Caki2 (cell line): ENCODE results near the gene MPIG6B. TPM values are rescaled to one million over a fixed set of nuclear protein-coding genes. Genes with fewer than 3 reads are reported as not detected.
"Not testable (repeated sequence)": the region's sequence is repeated elsewhere in the genome, so short reads cannot be mapped to it uniquely, and the experiment has no call there.

Experiments used
- DNase-seq: peaks from one replicate; pipeline ENCODE4 v3.0.0-alpha.2; 2015; ENCODE audit warnings: low read depth
- in situ Hi-C: cut with HindIII; loops from 2 replicates; pipeline ENCODE4 v1.10.0; 2016; ENCODE audit warnings: low sequenced_read_pairs, low pct_unique_long_range_greater_than_20kb, mixed read lengths
- total RNA-seq: library from RNA; depleted of rRNA; stranded (reverse); fragments of >200 nt; shearing (Covaris generic); gene quantifications from 2 replicates; pipeline ENCODE4 v1.2.3, GENCODE V29; 2014; ENCODE audit warnings: low replicate concordance

The MPIG6B gene
- total RNA-seq, 1 experiment from 2014 or later, result not detected

DNA sequence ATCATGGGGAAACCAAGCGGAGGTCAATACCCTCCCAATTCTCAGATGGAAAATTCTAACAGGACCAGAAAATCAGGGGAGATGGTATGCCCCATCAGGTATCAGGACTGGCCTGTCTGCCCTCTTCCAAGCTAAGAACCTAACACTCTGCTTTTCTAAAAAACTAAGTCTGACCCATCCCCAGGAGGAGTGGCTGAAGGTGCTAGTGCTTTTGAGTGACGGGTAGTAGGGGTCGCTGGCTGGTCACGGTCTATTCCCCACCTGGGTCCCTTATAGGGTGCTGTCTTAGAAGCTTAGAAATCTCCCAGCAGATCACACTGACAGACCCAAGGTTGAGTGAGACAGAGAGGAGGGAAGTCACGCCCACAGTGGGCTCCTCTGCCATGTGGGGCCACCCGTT lies 29.6 kb upstream of the MPIG6B start:
- DNase-seq, result no peak
- in situ Hi-C loops, result no loop called here

DNA sequence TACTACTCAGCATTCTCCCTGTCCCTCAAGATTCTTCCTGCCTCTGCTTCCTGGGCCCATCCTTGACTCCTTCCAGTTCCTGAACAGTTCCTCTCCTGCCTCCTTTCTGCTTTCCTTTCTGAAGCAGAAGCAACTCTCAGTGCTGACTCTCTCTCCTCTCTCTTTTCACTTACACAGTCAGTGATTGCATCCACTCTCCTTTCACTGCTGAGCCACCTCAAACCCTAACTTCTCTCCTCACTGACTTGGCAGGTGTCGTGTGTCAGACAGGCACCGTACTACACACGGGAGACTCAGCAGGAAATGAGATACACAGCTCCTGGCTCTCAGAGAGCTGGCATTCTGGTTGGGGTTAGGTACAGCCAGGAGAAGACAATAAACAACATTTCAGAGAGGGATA lies 25.6 kb upstream of the MPIG6B start:
- DNase-seq, result no peak
- in situ Hi-C loops, result no loop called here

DNA sequence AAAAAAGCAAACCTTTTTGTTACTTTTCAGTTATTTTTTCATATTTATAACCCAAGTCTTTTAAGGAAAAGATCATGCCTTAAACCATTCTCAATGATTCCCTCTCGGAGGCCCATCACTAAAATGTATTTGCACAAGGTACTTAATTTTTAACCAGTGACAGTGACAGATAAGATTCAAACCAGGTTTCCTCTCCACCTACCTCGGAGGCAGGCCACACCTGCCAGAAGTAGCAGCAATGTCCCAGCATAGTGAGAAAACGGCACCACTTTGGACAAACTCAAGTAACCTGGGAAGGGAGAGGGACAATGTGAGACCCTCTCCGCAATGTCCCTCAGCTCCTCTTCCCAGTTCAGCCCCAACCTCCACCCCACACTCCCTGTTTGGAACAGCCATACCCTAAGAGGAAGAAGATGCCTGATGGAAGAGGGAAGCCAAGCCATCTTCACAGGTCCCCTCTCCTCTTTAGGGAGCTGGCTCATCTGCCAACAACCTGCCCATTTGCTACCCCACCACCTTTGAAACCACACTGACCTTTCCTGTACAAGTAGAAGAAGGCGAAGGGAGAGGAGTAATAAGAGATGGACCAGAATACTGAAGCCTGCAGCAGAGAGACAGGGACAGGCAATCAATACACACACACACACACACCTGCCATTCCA lies 22.3 kb upstream of the MPIG6B start:
- DNase-seq, result no peak
- in situ Hi-C loops, result no loop called here

DNA sequence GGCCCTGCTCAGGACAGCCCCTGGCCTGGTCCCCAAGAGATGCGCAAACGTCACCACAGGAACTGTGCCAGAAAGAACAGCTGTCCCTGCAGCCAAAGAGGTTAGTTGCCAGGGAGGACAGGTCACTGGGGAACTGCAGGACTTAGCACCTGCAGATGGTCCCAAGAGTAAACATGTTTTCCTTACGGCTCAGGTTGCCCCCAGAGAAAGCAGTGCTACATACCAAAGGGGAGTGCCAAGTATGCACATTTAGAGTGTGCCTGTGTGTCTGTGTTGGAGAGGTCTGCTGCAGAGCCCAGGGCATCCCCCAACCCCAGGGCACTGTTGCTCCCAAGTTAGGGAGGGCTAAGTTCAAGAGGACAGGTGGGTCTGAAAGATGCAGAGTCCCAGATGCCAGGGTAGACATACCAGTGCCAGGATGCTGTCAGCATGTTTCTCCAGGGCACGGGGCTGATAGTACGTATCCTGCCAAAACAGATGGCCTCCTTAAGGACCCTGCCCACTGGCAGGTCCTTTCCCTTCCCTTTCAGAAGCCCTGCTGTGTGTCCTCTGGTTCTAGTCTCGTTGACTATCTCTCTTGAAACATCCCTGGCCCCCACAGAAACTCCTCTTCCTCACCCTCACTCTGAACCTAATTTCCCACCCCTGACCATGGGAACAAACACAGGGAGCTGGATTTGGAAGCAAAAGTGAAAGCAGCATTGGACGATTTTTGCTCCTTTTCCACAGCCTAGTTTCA lies 21.3 kb upstream of the MPIG6B start:
- DNase-seq, result no peak
- in situ Hi-C loops, result no loop called here

DNA sequence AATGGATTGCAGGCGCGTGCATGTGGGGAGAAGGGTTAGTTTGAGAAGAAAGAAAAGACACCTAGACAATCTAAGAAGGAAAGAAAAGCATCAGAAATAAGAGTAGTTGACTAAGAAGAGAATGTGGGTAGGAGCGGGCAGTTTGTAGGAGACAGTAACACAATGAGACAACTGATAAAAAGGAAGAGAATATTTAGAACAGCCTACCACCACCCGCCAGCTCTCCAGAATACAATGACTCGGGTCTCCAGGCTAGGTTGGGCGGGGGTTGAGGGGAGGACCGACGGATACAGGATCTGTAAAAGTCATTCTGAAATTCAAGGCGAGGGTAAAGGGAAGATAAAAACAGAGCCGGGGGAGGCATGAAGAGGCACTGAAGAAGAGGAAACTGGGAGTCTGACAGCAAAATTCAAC lies 20.8 kb upstream of the MPIG6B start:
- no peak for DNase-seq
- in situ Hi-C loops, result no loop called here

DNA sequence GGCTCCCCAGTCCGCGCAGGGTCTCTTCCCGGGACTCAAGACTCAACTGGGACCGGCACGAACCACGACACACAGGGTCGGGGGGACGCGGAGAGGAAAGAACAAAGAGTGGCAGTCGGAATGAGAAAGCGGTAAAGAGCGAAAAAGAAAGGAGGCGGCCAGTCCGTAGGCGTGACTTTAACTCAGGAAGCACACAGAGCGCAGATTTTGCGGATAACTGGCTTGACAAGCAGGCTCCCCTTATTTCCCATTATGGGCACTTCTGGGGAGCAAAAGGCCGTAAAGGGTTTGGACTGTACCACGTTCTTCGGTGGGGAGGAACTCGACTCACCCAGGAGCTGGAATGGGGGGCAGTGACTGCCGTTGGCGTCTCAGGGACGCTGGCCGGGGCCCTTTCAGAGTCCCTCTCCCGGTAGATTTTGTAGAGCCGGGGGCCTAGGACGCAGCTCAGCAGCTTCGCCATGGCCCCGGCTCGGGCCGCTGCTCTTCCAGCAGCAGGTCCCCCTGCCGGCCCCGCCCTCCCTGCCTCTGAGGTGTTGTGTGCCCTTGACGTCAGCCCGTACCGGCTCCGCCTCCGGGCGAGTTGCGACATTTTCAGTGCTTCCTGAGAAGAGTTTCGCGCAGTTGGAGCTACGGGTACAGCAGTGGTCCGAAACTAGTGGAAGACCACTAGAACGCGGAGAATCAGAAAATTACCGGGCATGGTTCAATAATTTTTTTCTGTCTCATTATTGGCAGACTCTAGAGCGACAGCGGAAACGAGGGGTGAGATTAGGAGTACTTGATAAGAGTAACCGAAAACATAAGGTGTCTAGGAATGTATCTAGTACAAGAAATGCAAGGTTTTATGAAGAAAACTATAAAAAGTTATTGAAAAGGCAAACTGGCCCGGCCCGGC lies 20.1 kb upstream of the MPIG6B start, which contains the start of gene ABHD16A:
Gene ABHD16A (minus strand): TSS at position 506 of the 898 bp plus-strand sequence. CDS start 43 bp downstream, at position 463.
- in situ Hi-C loops, result no loop called here
- DNase-seq, result peak; percentile 94

DNA sequence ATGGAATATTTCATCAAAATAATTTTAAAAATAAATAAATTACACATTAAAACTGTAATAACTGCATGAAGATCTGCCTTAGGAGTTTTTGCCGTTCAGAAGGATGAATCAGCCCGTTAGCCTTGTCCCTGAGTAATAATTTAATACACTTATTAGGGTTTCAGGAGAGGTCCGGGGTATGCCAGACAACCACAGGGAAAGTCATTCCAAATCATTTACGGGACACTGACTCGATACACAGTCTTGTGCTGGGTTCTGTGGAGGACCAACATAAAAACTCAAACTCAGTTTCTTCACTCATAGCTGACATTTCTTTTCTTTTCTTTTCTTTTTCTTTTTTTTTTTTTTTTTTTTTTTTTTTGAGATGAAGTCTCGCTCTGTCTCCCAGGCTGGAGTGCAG lies 17.2 kb upstream of the MPIG6B start:
- in situ Hi-C loops, result no loop called here
- no peak for DNase-seq

DNA sequence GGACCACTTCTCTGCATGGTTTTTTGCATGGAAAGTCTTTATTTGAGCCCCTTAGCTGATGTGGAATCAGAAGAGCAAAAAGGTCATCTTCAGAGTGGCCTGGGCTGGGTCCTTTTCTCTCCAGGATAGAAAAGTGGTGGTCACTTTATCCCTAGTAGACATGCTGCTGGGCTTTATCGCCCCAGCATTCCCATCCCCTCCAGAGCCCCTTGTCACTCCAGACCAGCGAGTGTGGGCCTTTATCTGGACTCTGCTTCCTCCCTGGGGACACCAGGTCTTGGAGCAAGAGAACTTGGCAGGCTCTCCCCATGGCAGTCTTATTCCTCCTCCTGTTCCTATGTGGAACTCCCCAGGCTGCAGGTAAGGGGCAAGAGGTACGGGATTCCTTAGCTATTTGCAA lies 16.6 kb upstream of the MPIG6B start, which contains the start of gene LY6G6F:
Gene LY6G6F (plus strand): TSS at position 268 of the 400 bp plus-strand sequence. CDS start 41 bp downstream, at position 309.
- no peak for DNase-seq
- in situ Hi-C loops, result no loop called here

DNA sequence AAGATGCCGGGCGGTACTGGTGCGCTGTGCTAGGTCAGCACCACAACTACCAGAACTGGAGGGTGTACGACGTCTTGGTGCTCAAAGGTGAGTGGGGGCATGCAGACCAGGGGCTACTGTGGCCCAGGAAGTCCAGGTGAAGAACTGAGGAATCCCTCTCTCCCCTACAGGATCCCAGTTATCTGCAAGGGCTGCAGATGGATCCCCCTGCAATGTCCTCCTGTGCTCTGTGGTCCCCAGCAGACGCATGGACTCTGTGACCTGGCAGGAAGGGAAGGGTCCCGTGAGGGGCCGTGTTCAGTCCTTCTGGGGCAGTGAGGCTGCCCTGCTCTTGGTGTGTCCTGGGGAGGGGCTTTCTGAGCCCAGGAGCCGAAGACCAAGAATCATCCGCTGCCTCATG lies 15.5 kb upstream of the MPIG6B start:
- in situ Hi-C loops, result no loop called here
- DNase-seq, result no peak

DNA sequence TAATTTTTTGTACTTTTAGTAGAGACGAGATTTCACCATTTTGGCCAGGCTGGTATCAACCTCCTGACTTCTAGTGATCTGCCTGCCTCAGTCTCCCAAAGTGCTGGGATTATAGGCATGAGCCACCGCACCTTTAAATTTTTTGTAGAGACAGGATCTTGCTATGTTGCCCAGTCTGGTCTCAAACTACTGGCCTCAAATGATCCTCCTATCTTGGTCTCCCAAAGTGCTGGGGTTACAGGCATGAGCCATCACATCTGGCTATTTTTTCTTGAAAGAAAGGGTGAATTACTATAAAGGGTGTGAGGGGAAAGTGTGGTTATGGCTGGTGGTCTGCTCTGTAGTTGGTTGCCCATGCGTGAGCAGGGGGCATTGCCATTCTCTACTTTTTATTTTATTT lies 14.9 kb upstream of the MPIG6B start:
- in situ Hi-C loops, result no loop called here
- no peak for DNase-seq

DNA sequence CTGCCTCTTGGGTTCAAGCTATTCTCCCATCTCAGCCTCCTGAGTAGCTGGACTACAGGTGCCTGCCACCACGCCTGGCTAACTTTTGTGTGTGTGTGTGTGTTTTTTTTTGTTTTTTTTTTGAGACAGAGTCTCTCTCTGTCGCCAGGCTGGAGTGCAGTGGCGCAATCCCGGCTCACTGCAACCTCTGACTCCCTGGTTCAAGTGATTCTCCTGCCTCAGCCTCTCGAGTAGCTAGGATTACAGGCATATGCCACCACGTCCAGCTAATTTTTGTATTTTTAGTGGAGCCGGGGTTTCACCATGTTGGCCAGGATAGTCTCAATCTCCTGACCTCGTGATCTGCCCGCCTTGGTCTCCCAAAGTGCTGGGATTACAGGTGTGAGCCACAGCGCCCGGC lies 14.0 kb upstream of the MPIG6B start:
- DNase-seq, in situ Hi-C loops: not testable (repeated sequence)

DNA sequence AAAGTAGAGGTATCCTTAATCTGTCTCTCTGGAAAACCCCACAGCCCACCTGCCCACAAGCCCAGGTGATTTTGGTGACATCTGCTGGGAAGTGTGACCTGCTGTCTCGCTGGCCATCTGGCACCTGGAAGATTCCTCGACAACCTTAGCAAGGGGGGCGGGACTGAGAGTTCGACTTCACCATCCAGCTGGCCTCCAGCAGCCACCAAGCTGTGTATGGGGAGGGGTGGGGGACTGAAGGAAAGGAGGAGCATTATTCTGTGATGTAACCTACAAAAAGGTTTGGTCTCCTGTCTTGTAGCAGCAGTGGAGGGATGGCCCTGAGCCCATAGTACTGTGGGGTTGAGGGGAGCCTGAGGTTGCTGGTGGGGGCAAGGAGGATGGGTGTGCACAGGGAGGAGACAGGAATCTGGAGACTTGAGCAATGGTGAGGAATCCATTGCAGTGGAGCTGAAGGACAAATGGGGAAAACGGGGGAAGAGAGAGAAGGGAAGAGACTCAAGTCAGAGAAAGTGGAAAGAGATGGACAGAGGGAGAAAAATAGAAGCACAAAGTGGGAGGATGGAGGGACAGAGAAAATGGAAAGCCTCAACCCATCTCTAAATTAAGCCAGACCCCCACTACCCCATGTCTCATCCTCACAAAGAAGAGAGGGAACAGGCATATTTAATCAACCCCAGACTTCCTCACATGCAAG lies 12.5 kb upstream of the MPIG6B start:
- in situ Hi-C loops, result no loop called here
- DNase-seq, result no peak

DNA sequence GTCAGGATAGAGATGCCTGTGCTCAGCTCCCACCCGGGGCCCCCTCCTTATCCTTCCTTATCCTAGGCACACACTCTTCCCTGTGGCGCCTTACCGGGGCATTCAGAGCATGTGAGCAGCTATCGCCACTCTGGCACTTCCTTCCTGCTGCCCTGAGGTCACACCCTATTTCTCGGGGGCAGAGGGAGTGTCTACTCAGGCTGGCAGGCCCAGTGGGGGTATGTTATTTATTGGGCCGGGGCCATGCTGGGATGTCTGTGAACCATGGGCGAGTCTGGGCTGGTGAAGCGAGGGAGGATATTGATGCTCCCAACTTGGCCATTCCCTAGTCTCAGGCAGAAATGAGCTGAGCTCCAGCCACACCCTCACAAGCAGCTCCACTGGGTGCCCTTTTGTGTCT lies 11.9 kb upstream of the MPIG6B start:
- in situ Hi-C loops, result no loop called here
- no peak for DNase-seq

DNA sequence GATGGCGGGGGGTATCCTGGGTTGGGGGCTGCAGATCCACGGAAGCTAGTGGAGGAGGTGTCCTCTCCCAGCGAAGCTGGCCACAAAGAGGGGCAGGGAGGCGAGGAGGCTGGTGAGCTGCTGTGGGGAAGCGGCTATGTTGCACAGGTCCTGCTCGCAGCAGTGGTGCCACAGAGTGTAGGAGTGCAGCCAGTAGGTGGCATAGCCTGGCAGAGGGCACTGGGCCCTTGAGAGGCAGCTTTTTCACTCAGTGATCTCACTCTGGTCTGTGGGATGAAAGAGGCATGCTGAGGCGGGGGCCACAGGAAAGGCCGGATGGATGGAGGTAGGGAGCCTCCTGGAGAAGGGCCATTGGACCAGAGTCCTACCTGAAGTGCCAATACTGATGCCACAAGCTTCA lies 10.9 kb upstream of the MPIG6B start:
- in situ Hi-C loops, result no loop called here
- DNase-seq, result no peak

DNA sequence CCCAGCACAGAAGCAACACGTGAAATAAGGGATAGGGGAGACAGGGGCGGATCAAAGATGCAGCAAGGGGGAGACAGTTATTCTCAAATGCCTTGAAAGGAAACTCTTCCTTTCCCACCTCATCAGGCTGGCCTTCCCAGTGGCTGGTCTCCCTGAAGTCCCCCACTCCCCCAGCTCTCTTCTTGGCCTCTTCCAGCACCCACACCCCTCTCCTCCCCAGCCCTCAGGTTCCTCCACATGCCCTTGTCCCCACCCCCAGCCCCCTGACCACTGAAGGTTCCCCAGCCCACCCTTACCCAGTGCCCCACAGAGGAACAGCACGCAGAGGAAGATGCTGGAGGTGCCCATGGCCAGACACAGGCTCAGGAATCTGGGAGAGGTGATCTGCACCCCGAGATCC lies 9.7 kb upstream of the MPIG6B start:
- DNase-seq, result no peak
- in situ Hi-C loops, result no loop called here

DNA sequence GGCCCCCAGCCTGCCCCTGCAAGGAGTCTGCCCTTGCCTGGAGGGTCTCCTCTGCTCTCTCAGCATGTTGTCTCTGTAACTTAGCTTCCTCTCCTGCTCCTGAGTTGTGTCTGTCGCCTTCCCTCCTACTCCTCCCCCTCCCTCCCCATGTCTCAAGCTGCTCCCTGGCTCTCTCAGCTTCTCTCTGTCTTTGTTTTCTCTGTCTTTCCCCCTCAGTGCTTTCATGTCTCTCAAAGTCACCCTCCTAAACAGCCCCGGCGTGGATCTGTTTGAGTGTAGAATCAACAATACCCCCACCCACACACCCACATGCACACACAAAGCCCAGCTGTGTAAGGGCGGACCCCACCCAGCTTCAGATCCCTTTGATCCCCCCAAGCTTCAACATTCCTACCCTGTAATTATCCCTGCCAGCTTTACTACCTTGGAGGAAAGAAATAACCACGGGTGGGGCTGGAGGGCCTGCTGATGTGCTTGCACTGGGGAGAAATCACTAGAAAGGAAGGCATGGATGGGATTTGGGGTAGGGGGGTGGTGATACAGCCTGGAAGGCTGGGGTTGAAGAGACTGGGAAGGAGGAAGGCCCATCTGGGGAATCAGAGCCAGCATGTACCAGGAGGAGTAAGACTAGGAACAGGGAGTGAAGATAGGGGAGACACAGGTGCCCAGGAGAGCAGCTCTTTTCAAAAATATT lies 9.0 kb upstream of the MPIG6B start:
- in situ Hi-C loops, result no loop called here
- DNase-seq, result no peak

DNA sequence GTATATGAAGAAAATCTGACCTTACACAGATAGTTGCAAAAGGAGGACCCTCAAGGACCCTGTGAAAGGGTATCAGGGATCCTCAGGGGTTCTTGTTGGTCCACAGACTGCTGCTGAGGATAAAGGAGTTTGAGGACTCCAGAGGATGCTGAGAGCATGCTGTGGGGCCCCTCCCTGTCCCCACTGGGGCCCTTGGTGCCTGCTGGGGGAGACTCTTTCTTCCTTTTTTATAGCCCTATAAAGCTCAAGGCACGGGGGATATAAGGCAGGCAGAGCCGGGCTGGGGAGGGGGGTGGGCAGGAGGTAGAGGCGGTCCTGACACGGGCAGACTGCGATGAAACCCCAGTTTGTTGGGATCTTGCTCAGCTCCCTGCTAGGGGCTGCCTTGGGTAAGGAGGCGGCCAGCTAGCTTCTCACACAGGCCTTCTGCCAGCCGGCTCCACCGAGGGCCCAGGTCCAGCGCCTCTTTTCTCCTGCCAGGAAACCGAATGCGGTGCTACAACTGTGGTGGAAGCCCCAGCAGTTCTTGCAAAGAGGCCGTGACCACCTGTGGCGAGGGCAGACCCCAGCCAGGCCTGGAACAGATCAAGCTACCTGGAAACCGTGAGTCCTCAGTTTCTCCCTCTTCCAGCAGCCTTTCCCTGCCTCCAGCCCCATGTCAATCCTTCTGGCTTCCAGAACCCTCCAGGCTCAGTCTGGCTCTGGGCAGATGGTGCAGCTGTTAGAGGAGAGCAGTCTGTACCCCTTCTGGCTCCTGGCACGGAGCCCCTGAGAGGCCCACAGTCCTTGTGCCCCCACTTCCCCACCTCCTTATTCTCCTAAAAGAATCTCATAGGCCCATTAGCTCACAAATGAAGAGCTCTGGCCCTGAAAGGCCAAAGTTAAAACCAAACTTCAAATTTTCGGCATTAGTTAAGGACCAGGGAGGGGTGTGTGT lies 7.9 kb upstream of the MPIG6B start, which contains the start of gene LY6G6D:
Gene LY6G6D (plus strand): TSS at position 327 of the 937 bp plus-strand sequence. CDS start 8 bp downstream, at position 335.
- no peak for DNase-seq
- in situ Hi-C loops, result no loop called here
